HG02763 (cell line): Measurements from ENCODE around the gene HSPB6.
"Not testable (repeated sequence)": the region's sequence is repeated elsewhere in the genome, so short reads cannot be mapped to it uniquely, and the experiment has no call there.

Source experiments
- ATAC-seq: cut with Tn5 transposase; IDR thresholded peaks from one replicate; pipeline ENCODE4 v1.9.1; 2021; ENCODE audit warnings: mild to moderate bottlenecking, moderate library complexity; ENCODE audit not compliant: unreplicated experiment

HSPB6 gene

GRCh38 chr19:35756377-35757230 lies at the start of gene HSPB6:
Gene HSPB6 (minus strand): TSS chr19:35757029. CDS start chr19:35757008, 21 bp downstream.
- ATAC-seq, result no peak

- ATAC-seq, result no peak
Observed at GRCh38 chr19:35806597-35806996, 49.8 kb upstream of the HSPB6 start.

- ATAC-seq, result no peak
Observed at GRCh38 chr19:35805526-35806102, 48.8 kb upstream of the HSPB6 start.

GRCh38 chr19:35801828-35802227 lies 45.0 kb upstream of the HSPB6 start:
- ATAC-seq, result no peak

GRCh38 chr19:35797663-35798062 lies 40.8 kb upstream of the HSPB6 start:
- no peak for ATAC-seq

GRCh38 chr19:35796645-35797542 lies 40.1 kb upstream of the HSPB6 start:
- ATAC-seq, result no peak

GRCh38 chr19:35795564-35795963 lies 38.7 kb upstream of the HSPB6 start:
- ATAC-seq, result not testable (repeated sequence)

GRCh38 chr19:35793381-35794165 lies 36.7 kb upstream of the HSPB6 start:
- no peak for ATAC-seq

- no peak for ATAC-seq
Observed at GRCh38 chr19:35792888-35793287, 36.1 kb upstream of the HSPB6 start.

- no peak for ATAC-seq
Observed at GRCh38 chr19:35792312-35792711, 35.5 kb upstream of the HSPB6 start.

GRCh38 chr19:35791814-35792279 lies 35.0 kb upstream of the HSPB6 start:
- ATAC-seq, result no peak

- no peak for ATAC-seq
Observed at GRCh38 chr19:35790981-35791813, 34.4 kb upstream of the HSPB6 start.

GRCh38 chr19:35789978-35790944 lies 33.4 kb upstream of the HSPB6 start:
- no peak for ATAC-seq

- ATAC-seq, result no peak
Observed at GRCh38 chr19:35789195-35789977, 32.6 kb upstream of the HSPB6 start.

- ATAC-seq, result no peak
Observed at GRCh38 chr19:35788205-35788960, 31.6 kb upstream of the HSPB6 start.

- ATAC-seq, result no peak
Observed at GRCh38 chr19:35787227-35787799, 30.5 kb upstream of the HSPB6 start.
